NCI-H2107 treated with DMSO at 0.1 percent for 48 hours (cell line): ENCODE measurements around the gene ERF.
A peak's percentile ranks its signal among the peaks of the same experiment; 100 is the strongest.

Experiments used
- DNase-seq: peaks from one replicate; lab custom pipeline; 2025; ENCODE audit not compliant: unreplicated experiment; lab: John Stamatoyannopoulos, UW

Gene ERF

GRCh38 chr19:42287017-42287826, 32.3 kb upstream of the ERF start:
- no peak for DNase-seq

- no peak for DNase-seq
Observed at GRCh38 chr19:42286349-42287016, 31.6 kb upstream of the ERF start.

- DNase-seq = no peak
Observed at GRCh38 chr19:42285988-42286348, 31.0 kb upstream of the ERF start.

DNA sequence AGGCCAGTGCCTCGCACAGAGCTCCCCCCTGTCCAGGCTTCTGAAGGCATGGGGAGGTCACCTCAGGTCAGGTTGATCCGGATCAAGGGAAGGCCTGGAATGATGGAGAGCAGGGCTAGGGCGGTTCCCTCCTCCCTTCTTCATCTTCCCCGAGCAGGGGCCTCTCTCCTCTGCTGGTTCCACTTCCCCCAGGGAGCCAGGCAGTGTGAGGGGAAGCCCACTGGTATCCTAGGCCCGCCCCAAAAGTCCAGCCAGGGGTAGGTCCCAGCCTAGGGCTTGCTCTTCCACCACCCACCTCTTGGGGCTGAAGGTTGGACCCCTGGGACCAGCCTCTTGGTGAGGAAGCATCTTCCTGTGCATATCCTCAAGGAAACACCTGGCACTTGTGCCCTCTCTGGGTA, 30.6 kb upstream of the ERF start:
- DNase-seq = no peak

GRCh38 chr19:42284591-42285341, 29.8 kb upstream of the ERF start:
- DNase-seq = peak; percentile 11

DNA sequence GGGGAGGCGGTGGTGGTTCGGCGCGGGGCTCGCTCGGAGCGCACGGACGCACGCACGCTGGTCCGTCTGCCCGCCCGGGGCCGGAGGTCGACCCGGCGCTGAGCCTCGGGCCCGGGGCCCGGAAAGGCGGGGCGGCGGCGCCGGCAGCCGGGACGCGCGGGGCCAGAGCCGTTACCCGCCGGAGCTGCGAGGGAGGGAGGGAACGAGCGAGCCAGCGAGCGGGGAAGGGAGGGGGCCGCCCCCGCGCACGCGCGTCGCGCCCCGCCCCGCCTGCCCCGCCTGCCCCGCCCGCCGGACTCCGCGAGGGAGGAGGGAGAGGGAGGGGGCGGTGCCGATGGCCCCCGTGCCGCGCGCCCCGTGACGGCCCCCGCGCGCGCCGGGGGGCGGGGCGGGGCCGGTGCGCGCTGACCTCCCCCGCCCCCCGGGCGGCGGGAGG, 29.2 kb upstream of the ERF start:
- no peak for DNase-seq

- peak; percentile 72 for DNase-seq
Observed at GRCh38 chr19:42283188-42284065, 28.5 kb upstream of the ERF start.

- no peak for DNase-seq
Observed at GRCh38 chr19:42282819-42283187, 27.9 kb upstream of the ERF start.

GRCh38 chr19:42281827-42282762, 27.2 kb upstream of the ERF start:
- no peak for DNase-seq

- DNase-seq = peak; percentile 14
Observed at GRCh38 chr19:42281146-42281826, 26.4 kb upstream of the ERF start.

DNA sequence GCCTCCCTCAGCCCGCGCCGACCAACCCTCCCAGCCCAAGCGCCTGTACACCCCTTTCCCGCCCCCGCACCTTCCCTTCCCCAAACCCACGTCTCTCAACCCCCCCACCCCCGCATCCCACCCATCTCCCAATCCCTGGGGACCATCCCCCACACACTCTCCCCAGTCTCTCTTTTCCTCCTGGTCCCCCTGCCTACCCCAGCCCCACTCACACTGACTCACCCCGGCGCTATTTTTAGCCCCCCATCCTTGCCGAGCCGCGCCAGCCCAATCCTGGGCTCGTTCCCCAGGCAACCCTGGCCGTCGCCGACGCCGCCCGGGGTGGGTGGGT, 25.9 kb upstream of the ERF start:
- no peak for DNase-seq

GRCh38 chr19:42279902-42280814, 25.2 kb upstream of the ERF start:
- DNase-seq = peak; percentile 81

DNA sequence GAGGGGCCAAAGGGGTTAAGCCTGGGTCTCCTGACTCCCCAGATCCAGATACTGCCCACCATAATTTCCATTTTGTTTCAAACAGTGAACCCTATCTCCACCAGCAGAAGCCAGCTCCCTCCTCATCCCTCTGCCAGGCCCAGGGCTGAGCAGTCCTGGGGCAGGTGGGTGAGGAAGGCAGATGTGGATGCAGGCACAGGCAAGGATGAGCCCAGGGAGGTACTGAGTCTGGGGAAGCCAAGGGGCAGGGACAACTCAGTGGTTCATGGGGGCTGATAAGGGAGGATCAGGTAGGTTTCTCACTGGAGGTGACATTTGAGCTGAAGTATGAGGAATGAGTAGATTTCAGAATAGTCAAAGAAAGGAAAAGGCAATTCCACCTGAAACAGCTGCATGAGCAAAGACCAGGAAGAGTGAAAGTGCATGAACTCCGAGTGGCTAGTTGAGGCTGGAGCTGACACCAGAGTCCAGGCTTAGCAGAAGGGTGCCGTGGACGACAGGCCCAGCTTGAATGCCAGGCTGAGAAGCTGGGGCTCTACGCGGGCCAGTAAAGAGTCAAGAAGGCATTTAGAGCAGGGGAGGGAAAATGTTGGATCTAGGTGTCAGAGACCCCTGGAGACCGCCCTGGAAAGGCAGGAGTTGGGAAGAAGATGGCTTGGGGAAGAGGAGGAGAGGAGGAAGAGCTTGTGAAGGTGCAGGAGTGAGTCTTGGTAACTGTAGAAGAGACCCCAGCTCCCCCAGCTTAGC, 24.4 kb upstream of the ERF start:
- peak; percentile 35 for DNase-seq

GRCh38 chr19:42278452-42279154, 23.7 kb upstream of the ERF start:
- no peak for DNase-seq

DNA sequence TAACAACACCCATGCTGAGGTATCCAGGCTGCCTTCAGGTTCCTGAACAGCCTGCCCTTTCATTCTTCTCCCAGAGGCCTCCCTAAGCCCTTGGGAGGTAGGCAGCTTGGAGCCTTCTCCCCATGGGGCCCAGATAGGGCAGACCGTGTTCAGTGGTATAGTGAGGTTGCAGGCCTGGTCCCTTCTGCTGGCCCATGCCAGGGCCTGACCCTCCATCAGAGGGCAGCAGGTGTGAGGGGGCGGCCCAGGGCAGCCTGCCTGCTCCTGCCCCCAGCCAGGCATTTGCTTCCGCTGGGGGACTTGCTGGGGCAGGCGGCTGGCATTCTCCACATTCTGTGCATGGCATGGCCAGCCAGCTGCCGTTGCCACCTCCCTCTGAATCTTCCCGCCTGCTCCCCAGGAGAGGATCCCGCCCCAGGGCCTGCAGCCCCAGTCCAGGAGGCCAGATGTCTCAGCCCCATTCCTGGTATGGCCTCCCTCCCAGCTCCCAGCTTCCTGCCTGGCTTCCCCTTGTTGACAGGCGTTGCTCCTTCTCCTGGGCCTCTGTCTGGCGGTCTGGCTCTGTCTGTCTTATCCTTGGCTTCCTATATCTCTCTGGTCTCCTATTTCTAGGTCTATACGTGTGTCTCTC, 23.0 kb upstream of the ERF start:
- DNase-seq = no peak

GRCh38 chr19:42276821-42277220, 21.9 kb upstream of the ERF start:
- no peak for DNase-seq

GRCh38 chr19:42276284-42276683, 21.4 kb upstream of the ERF start:
- DNase-seq = no peak
